GM23248 (cell line): Measurements from ENCODE around the gene RIMS3. TPM values are rescaled to one million over a fixed set of nuclear protein-coding genes. Genes with fewer than 3 reads are reported as not detected.
A peak's percentile ranks its signal among the peaks of the same experiment; 100 is the strongest.

Experiments
- DNase-seq: peaks from one replicate; pipeline ENCODE4 v3.0.0-alpha.2; 2015
- H2AFZ ChIP-seq: fragments of 200-600 bp; sonication (generic); 2 replicates; pipeline ENCODE4 v1.6.1; 2016; ENCODE audit warnings: antibody characterized with exemption
- H3F3A ChIP-seq: fragments of 200-600 bp; sonication (generic); 2 replicates; pipeline ENCODE4 v1.6.1; 2016; ENCODE audit warnings: mild to moderate bottlenecking, antibody characterized with exemption, mixed run types; ENCODE audit not compliant: insufficient read depth
- H3K27ac ChIP-seq: fragments of 200-600 bp; sonication (generic); 2 replicates; pipeline ENCODE4 v1.5.1; 2016; ENCODE audit warnings: mild to moderate bottlenecking
- H3K27me3 ChIP-seq: fragments of 200-600 bp; sonication (generic); replicated peaks from 2 replicates; pipeline ENCODE4 v1.6.1; 2016; ENCODE audit warnings: mild to moderate bottlenecking; ENCODE audit not compliant: insufficient read depth
- H3K36me3 ChIP-seq: fragments of 200-600 bp; sonication (generic); 2 replicates; pipeline ENCODE4 v1.6.1; 2016; ENCODE audit warnings: low read depth, mild to moderate bottlenecking
- H3K4me1 ChIP-seq: fragments of 200-600 bp; sonication (generic); 2 replicates; pipeline ENCODE4 v1.6.1; 2016; ENCODE audit warnings: mild to moderate bottlenecking; ENCODE audit not compliant: insufficient read depth
- H3K4me2 ChIP-seq: fragments of 200-600 bp; sonication (generic); one replicate; pipeline ENCODE4 v1.6.1; 2016; ENCODE audit warnings: mild to moderate bottlenecking; ENCODE audit not compliant: unreplicated experiment
- H3K4me3 ChIP-seq: fragments of 200-600 bp; sonication (generic); 2 replicates; pipeline ENCODE4 v1.5.1; 2016; ENCODE audit warnings: mild to moderate bottlenecking
- H3K79me2 ChIP-seq: fragments of 200-600 bp; sonication (generic); 2 replicates; pipeline ENCODE4 v1.6.1; 2016; ENCODE audit warnings: mild to moderate bottlenecking; ENCODE audit not compliant: insufficient read depth
- H3K9ac ChIP-seq: fragments of 200-600 bp; sonication (generic); 2 replicates; pipeline ENCODE4 v1.6.1; 2016; ENCODE audit warnings: mild to moderate bottlenecking
- H3K9me2 ChIP-seq: fragments of 200-600 bp; sonication (generic); 2 replicates; pipeline ENCODE4 v1.6.1; 2016; ENCODE audit warnings: mixed run types, mild to moderate bottlenecking, moderate library complexity; ENCODE audit not compliant: insufficient read depth
- H3K9me3 ChIP-seq: fragments of 200-600 bp; sonication (generic); one replicate; pipeline ENCODE4 v1.6.1; 2017; ENCODE audit warnings: low read depth
- H4K20me1 ChIP-seq: fragments of 200-600 bp; sonication (generic); 2 replicates; pipeline ENCODE4 v1.6.0; 2016; ENCODE audit not compliant: insufficient read depth
- EZH2 ChIP-seq: fragments of 200-600 bp; sonication (generic); IDR thresholded peaks from 2 replicates; pipeline ENCODE4 v1.6.1; 2018; ENCODE audit warnings: antibody characterized with exemption, mild to moderate bottlenecking; ENCODE audit not compliant: insufficient read depth, poor library complexity, severe bottlenecking
- EZH2phosphoT487 ChIP-seq: fragments of 200-600 bp; sonication (generic); IDR thresholded peaks from 2 replicates; pipeline ENCODE4 v1.6.1; 2018; ENCODE audit warnings: antibody characterized with exemption, moderate library complexity, mild to moderate bottlenecking, low read depth; ENCODE audit not compliant: insufficient read depth
- WGBS, 2 experiments: methylation state at CpG; one replicate each; pipeline ENCODE4 v1.1.6; 2015 to 2017; ENCODE audit warnings: low lambda C conversion rate in 2 of 2, low coverage in 1 of 2; ENCODE audit errors: missing lambda C conversion rate in 2 of 2; 5-methylcytosine and 5-hydroxymethylcytosine counted together
- in situ Hi-C: fragments of 300-500 bp; cut with MboI; formaldehyde crosslinking; loops from 2 replicates; pipeline ENCODE4 v1.15.0; 2020
- polyA plus RNA-seq: library from polyadenylated mRNA; unstranded; fragments of >200 nt; fragmentation: Nextera tagmentation; extraction: Ambion mirVana; gene quantifications from 2 replicates; pipeline ENCODE4 v1.2.1, GENCODE V29; 2016
- total RNA-seq: library from RNA; depleted of rRNA; stranded (reverse); fragments of >200 nt; shearing (Covaris generic); gene quantifications from 2 replicates; pipeline ENCODE4 v1.2.3, GENCODE V29; 2014

RIMS3 gene
- total and polyA plus RNA-seq, 2 experiments from 2014 or later: 0.18 TPM; not detected in 1

DNA sequence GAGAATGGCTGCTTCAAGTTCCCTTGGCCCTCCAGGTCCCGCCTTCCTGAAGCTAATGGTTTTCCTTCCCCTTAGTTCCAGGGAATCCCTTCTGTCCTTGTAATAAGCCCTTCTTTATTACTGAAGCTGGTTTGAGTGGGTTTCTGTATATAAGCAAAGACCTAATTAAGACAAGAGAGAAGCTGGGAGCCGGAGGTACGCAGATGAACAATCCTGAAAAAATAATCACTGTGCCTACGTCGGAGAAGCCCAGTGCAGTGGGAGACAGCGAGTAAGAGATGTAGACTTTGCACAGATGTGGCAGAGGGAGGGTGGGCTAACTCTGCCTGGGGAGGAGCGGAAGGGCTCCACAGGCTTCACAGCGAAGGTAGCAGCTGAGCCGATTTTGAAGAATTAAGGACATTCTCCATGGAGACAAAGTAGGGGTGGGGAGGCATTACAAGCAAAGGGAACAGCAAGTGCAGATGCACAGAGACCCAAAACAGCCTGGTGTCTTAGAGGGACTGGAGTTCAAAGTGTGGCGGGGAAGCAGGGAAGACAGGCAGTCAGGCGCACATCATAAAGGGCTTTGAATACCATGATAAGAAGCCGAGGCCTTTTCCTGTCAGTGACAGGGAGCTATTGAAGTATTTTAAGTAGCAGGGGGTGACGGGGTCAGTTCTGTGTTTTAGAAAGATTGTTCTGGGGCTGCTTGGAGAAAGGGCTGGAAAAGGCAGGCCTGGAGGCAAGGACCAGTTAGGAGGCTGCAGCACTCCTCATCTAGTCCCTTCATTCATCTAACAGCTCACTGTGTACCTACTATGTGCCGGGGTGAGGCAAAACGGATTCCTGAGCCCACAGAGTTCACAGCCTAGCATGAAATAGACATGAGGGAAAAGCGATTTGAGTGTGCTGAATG lies 6.5 kb downstream of the RIMS3 start:
- H3K9me3 ChIP-seq: no peaks in the 10 kb centered on the region
- H3K9ac ChIP-seq: no peak overlapping the region
- no peaks in the 10 kb centered on the region for H3K36me3 ChIP-seq
- TF ChIP-seq EZH2: no peak
- TF ChIP-seq EZH2phosphoT487: no peak
- H3K27ac ChIP-seq: no peak overlapping the region
- DNase-seq: no peak
- H3K4me1 ChIP-seq: no peaks in the 10 kb centered on the region
- in situ Hi-C loops: no loop called here
- 40 to 43% methylated on average over 16 of the region's 16 CpGs for WGBS, 2 experiments
- no peak overlapping the region for H3K4me3 ChIP-seq
- no peak overlapping the region for H2AFZ ChIP-seq
- no peaks in the 10 kb centered on the region for H3K9me2 ChIP-seq
- H3K27me3 ChIP-seq: peaks cover 42% of the 10 kb centered on the region
- no peaks in the 10 kb centered on the region for H3F3A ChIP-seq
- H3K79me2 ChIP-seq: no peaks in the 10 kb centered on the region
- no peaks in the 10 kb centered on the region for H4K20me1 ChIP-seq
- H3K4me2 ChIP-seq: no peak overlapping the region

- H3K9me3 ChIP-seq: no peaks in the 10 kb centered on the region
- no peaks in the 10 kb centered on the region for H3K36me3 ChIP-seq
- no peaks in the 10 kb centered on the region for H3K79me2 ChIP-seq
- H3K9me2 ChIP-seq: no peaks in the 10 kb centered on the region
- no peak for DNase-seq
- in situ Hi-C loops: no loop called here
- 38 to 56% methylated on average over 7 of the region's 7 CpGs for WGBS, 2 experiments
- H3K4me2 ChIP-seq: no peak overlapping the region
- H4K20me1 ChIP-seq: no peaks in the 10 kb centered on the region
- H2AFZ ChIP-seq: no peak overlapping the region
- H3K4me1 ChIP-seq: no peaks in the 10 kb centered on the region
- H3K9ac ChIP-seq: no peak overlapping the region
- H3K27me3 ChIP-seq: peaks cover 38% of the 10 kb centered on the region
- no peak overlapping the region for H3K27ac ChIP-seq
- no peak overlapping the region for H3K4me3 ChIP-seq
- TF ChIP-seq EZH2 (no peak), EZH2phosphoT487 (no peak)
- H3F3A ChIP-seq: no peaks in the 10 kb centered on the region
Observed at GRCh38 chr1:40657046-40657445, 8.4 kb downstream of the RIMS3 start.

DNA sequence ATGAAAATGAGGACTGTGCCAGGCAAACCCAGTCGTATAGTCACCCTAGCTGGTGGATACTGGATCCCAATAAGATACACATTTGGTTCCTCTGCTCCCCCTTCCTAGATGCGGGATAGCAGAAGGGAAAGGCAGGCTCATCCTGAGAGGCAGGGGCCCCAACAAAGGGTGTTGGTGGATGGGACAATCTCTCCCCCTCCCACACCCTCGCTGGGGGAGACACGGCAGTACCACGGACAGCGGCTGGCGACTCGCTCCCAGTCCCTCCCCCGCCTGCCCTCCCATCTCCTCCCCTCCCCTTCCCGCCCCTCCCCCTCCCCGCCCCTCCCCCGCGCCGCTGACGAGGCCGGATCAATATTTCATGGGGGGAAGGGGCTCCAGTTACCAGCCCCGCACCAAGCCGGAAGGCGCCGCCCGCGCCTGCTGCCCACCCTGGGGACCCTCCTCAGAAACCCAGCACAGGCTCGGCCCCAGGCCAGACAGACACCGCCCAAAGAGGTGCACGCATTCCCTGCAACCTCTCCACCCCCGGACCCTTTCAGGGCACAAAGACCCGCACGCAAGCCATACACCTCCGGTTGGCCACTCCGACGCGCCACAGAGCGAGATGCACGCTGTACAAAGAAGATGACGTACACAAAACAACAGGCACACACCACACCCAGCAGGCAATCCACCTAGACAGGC lies 11.5 kb downstream of the RIMS3 start:
- no peak overlapping the region for H3K4me2 ChIP-seq
- in situ Hi-C loops: no loop called here
- H3K9ac ChIP-seq: no peak overlapping the region
- H2AFZ ChIP-seq: no peak overlapping the region
- H3K4me3 ChIP-seq: no peak overlapping the region
- no peaks in the 10 kb centered on the region for H3K4me1 ChIP-seq
- no peaks in the 10 kb centered on the region for H3F3A ChIP-seq
- H4K20me1 ChIP-seq: no peaks in the 10 kb centered on the region
- H3K27me3 ChIP-seq: peaks cover 34% of the 10 kb centered on the region
- DNase-seq: peak; percentile 27
- 11 to 16% methylated on average over 21 to 33 of the region's 35 CpGs for WGBS, 2 experiments
- H3K79me2 ChIP-seq: no peaks in the 10 kb centered on the region
- H3K9me3 ChIP-seq: no peaks in the 10 kb centered on the region
- H3K36me3 ChIP-seq: no peaks in the 10 kb centered on the region
- H3K27ac ChIP-seq: no peak overlapping the region
- no peaks in the 10 kb centered on the region for H3K9me2 ChIP-seq
- TF ChIP-seq EZH2: no peak
- TF ChIP-seq EZH2phosphoT487: no peak

- WGBS, 2 experiments: 48 to 58% methylated on average over 4 of the region's 4 CpGs
- no peak overlapping the region for H3K4me3 ChIP-seq
- H3K9me2 ChIP-seq: no peaks in the 10 kb centered on the region
- no peaks in the 10 kb centered on the region for H3K79me2 ChIP-seq
- H3K9me3 ChIP-seq: no peaks in the 10 kb centered on the region
- no peaks in the 10 kb centered on the region for H3F3A ChIP-seq
- H2AFZ ChIP-seq: no peak overlapping the region
- no peak for DNase-seq
- TF ChIP-seq EZH2phosphoT487 (no peak), EZH2 (no peak)
- no peak overlapping the region for H3K27ac ChIP-seq
- no peak overlapping the region for H3K9ac ChIP-seq
- no peaks in the 10 kb centered on the region for H4K20me1 ChIP-seq
- in situ Hi-C loops: no loop called here
- peaks cover 24% of the 10 kb centered on the region for H3K27me3 ChIP-seq
- H3K4me1 ChIP-seq: no peaks in the 10 kb centered on the region
- no peaks in the 10 kb centered on the region for H3K36me3 ChIP-seq
- no peak overlapping the region for H3K4me2 ChIP-seq
Observed at GRCh38 chr1:40652979-40653378, 12.5 kb downstream of the RIMS3 start.
